SK-N-MC (cell line): ENCODE measurements around the gene ZFP92.

Experiments
- EZH2 ChIP-seq: fragments of 200-600 bp; sonication (generic); IDR thresholded peaks from one replicate; pipeline ENCODE4 v1.6.1; 2017; ENCODE audit warnings: antibody characterized with exemption
- FOXP2 ChIP-seq: optimal IDR thresholded peaks from 2 replicates; pipeline ENCODE3; 2011; ENCODE audit warnings: mild to moderate bottlenecking, moderate library complexity; ENCODE audit not compliant: insufficient read depth; ENCODE audit errors: extremely low read length, control extremely low read depth
- POLR2AphosphoS5 ChIP-seq: IDR thresholded peaks from 2 replicates; pipeline ENCODE4 v1.6.1; 2012; ENCODE audit warnings: mild to moderate bottlenecking, low read depth, low read length, borderline replicate concordance

DNA sequence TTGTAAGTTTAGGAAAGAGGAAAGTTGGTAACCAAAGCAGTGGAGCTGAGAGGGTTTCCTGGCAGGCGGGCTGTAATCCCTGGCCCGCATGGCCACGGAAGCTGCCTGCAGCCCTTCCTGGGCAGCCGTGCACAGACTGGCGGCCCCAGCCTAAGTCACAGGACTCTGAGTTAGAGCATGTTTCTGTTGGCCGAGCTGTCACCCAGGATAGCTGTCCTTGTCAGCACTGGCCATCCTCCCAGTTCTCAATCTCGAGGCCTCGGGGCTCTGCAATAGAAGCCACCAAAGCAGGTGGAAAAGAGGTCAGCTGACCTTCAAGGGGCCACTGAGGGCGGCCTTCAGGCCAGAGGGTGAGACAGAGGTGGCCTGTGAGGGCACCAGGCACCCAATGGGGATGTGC lies 30.6 kb upstream of the ZFP92 start:
- TF ChIP-seq POLR2AphosphoS5 (no peak), EZH2 (no peak), FOXP2 (no peak)
